GM23338 (cell line): ENCODE results near the gene EID1. TPM values are rescaled to one million over a fixed set of nuclear protein-coding genes. Genes with fewer than 3 reads are reported as not detected.

ENCODE experiments used
- ATAC-seq: fragments of 200-7000 bp; cut with Tn5 transposase; 3 replicates; pipeline ENCODE4 v1.9.1; 2020
- DNase-seq: peaks from one replicate; pipeline ENCODE4 v3.0.0-alpha.2; 2015; ENCODE audit warnings: low spot score
- H2AFZ ChIP-seq: fragments of 200-600 bp; sonication (generic); 2 replicates; pipeline ENCODE4 v1.8.0; 2016; ENCODE audit warnings: antibody characterized with exemption, mild to moderate bottlenecking, moderate library complexity
- H3F3A ChIP-seq: fragments of 200-600 bp; sonication (generic); replicated peaks from 2 replicates; pipeline ENCODE4 v1.8.0; 2017; ENCODE audit warnings: antibody characterized with exemption, mixed run types, low read depth
- H3K27ac ChIP-seq: fragments of 200-600 bp; sonication (generic); 2 replicates; pipeline ENCODE4 v1.6.1; 2016; ENCODE audit warnings: low read depth
- H3K27me3 ChIP-seq: fragments of 200-600 bp; sonication (generic); 2 replicates; pipeline ENCODE4 v1.8.0; 2016; ENCODE audit warnings: mild to moderate bottlenecking, mixed run types, moderate library complexity; ENCODE audit not compliant: insufficient read depth
- H3K36me3 ChIP-seq: fragments of 200-600 bp; sonication (generic); 2 replicates; pipeline ENCODE4 v1.8.0; 2016; ENCODE audit warnings: mild to moderate bottlenecking; ENCODE audit not compliant: insufficient read depth
- H3K4me1 ChIP-seq: fragments of 200-600 bp; sonication (generic); 2 replicates; pipeline ENCODE4 v1.8.0; 2016; ENCODE audit warnings: mild to moderate bottlenecking, moderate library complexity; ENCODE audit not compliant: insufficient read depth
- H3K4me2 ChIP-seq: fragments of 200-600 bp; sonication (generic); 2 replicates; pipeline ENCODE4 v1.7.1; 2017; ENCODE audit warnings: mixed run types
- H3K4me3 ChIP-seq: fragments of 200-600 bp; sonication (generic); 2 replicates; pipeline ENCODE4 v1.6.1; 2016; ENCODE audit warnings: mixed run types
- H3K79me2 ChIP-seq: fragments of 200-600 bp; sonication (generic); replicated peaks from 2 replicates; pipeline ENCODE4 v1.8.0; 2017; ENCODE audit warnings: mild to moderate bottlenecking; ENCODE audit not compliant: insufficient read depth
- H3K9me2 ChIP-seq: fragments of 200-600 bp; sonication (generic); 2 replicates; pipeline ENCODE4 v1.8.0; 2017; ENCODE audit not compliant: insufficient read depth
- H4K20me1 ChIP-seq: fragments of 200-600 bp; sonication (generic); replicated peaks from 2 replicates; pipeline ENCODE4 v1.8.0; 2017; ENCODE audit warnings: mild to moderate bottlenecking; ENCODE audit not compliant: insufficient read depth
- H3K27ac Mint-ChIP-seq: 2 replicates; pipeline ENCODE4 v1.8.0; 2020; ENCODE audit warnings: inconsistent platforms, mild to moderate bottlenecking, moderate library complexity, mixed read lengths
- H3K27me3 Mint-ChIP-seq: 3 replicates; pipeline ENCODE4 v1.8.0; 2022; ENCODE audit warnings: low read depth, mild to moderate bottlenecking, moderate library complexity, mixed read lengths, inconsistent platforms; ENCODE audit not compliant: insufficient read depth, poor library complexity
- H3K36me3 Mint-ChIP-seq: 3 replicates; pipeline ENCODE4 v1.8.0; 2021; ENCODE audit warnings: low read depth, mild to moderate bottlenecking, inconsistent platforms, moderate library complexity, mixed read lengths
- H3K4me1 Mint-ChIP-seq: 3 replicates; pipeline ENCODE4 v1.8.0; 2020; ENCODE audit warnings: mild to moderate bottlenecking, inconsistent platforms, mixed read lengths
- H3K4me3 Mint-ChIP-seq: 3 replicates; pipeline ENCODE4 v1.8.0; 2021; ENCODE audit warnings: moderate library complexity, mild to moderate bottlenecking, inconsistent platforms, mixed read lengths
- H3K9me3 Mint-ChIP-seq: 3 replicates; pipeline ENCODE4 v1.8.0; 2020; ENCODE audit warnings: moderate library complexity, mild to moderate bottlenecking, inconsistent platforms, mixed read lengths
- CREB1 ChIP-seq: fragments of 250-450 bp; sonication (Bioruptor Pico); IDR thresholded peaks from 2 replicates; pipeline ENCODE4 v1.5.0; 2020; ENCODE audit warnings: low read depth, mild to moderate bottlenecking, moderate library complexity
- EZH2 ChIP-seq: fragments of 200-600 bp; sonication (generic); IDR thresholded peaks from one replicate; pipeline ENCODE4 v1.8.0; 2017; ENCODE audit warnings: antibody characterized with exemption, mild to moderate bottlenecking, low read depth; ENCODE audit not compliant: unreplicated experiment
- EZH2phosphoT487 ChIP-seq: fragments of 200-600 bp; sonication (generic); IDR thresholded peaks from one replicate; pipeline ENCODE4 v1.8.1; 2018; ENCODE audit warnings: antibody characterized with exemption; ENCODE audit not compliant: unreplicated experiment
- JUNB ChIP-seq: IDR thresholded peaks from one replicate; pipeline ENCODE4 v1.6.1; 2016; ENCODE audit warnings: antibody characterized with exemption; ENCODE audit not compliant: unreplicated experiment
- NANOG ChIP-seq: IDR thresholded peaks from 2 replicates; pipeline ENCODE4 v1.6.1; 2016; ENCODE audit warnings: antibody characterized with exemption, borderline replicate concordance
- POLR2AphosphoS5 ChIP-seq: IDR thresholded peaks from 2 replicates; pipeline ENCODE4 v1.6.1; 2016; ENCODE audit warnings: antibody characterized with exemption, low read depth
- STAT1 ChIP-seq: IDR thresholded peaks from one replicate; pipeline ENCODE4 v1.6.1; 2016; ENCODE audit warnings: antibody characterized with exemption; ENCODE audit not compliant: unreplicated experiment
- ZNF114 ChIP-seq: fragments of 250-450 bp; sonication (Bioruptor Pico); IDR thresholded peaks from 2 replicates; pipeline ENCODE4 v1.5.0; 2020; ENCODE audit warnings: mild to moderate bottlenecking, moderate library complexity
- ZNF331 ChIP-seq: fragments of 250-450 bp; sonication (Bioruptor Pico); IDR thresholded peaks from 2 replicates; pipeline ENCODE4 v1.5.0; 2020; ENCODE audit warnings: low read depth, mild to moderate bottlenecking, moderate library complexity
- polyA plus RNA-seq: library from polyadenylated mRNA; unstranded; fragments of >200 nt; fragmentation: Nextera tagmentation; extraction: Ambion mirVana; gene quantifications from 2 replicates; pipeline ENCODE4 v1.2.1, GENCODE V29; 2016
- total RNA-seq: library from RNA; depleted of rRNA; stranded (reverse); fragments of >200 nt; shearing (Covaris generic); gene quantifications from 2 replicates; pipeline ENCODE4 v1.2.3, GENCODE V29; 2014
- TF ChIP-seq, protein P1 (sequence below): IDR thresholded peaks from one replicate; pipeline ENCODE4 v1.6.1; 2018; ENCODE audit warnings: antibody characterized with exemption; ENCODE audit not compliant: unreplicated experiment
- TF ChIP-seq, protein P2 (sequence below), 2 experiments: fragments of 200-600 bp in 1 of 2; sonication (generic) in 1 of 2; conservative IDR thresholded peaks; 2 replicates each; pipeline versions ENCODE4 v1.5.1 to v1.6.1; 2016 to 2017; ENCODE audit warnings: antibody characterized with exemption in 2 of 2, low read depth in 2 of 2, mild to moderate bottlenecking in 2 of 2, moderate library complexity in 1 of 2
- TF ChIP-seq, protein P3 (sequence below): IDR thresholded peaks from 2 replicates; pipeline ENCODE4 v1.6.1; 2016; ENCODE audit warnings: antibody characterized with exemption
- TF ChIP-seq, protein P4 (sequence below): fragments of 250-450 bp; sonication (Bioruptor Pico); IDR thresholded peaks from 2 replicates; pipeline ENCODE4 v1.5.0; 2020; ENCODE audit warnings: mild to moderate bottlenecking, moderate library complexity

Gene EID1
- total and polyA plus RNA-seq, 2 experiments from 2014 or later: 113 to 324 TPM

DNA sequence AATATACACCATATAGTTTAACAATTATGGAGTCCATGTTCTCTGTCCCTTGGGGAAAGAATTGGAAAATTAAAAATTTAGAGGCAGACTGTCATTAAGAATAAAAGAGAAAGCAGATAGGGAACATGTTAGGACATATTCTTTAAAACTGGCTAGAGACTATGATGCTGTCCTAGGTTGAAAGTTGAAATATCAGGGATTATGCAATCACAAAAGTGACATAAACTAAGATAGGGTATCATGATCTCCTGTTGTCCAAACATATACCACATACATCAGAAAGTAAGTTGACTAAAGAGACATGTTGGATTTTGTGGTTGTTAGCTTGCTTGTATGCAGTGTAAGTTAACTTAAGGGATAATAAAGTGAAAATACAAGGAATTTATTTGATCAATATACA, 9.9 kb upstream of the EID1 start:
- DNase-seq (no peak), ATAC-seq (no peak)
- Histone ChIP-seq H3K27ac (no peak overlapping the region), H3K4me1 (peaks cover 5% of the 10 kb centered on the region; the same call in 1 of the 2 replicates), H3K4me3 (no peak overlapping the region), H3K27me3 (no peaks in the 10 kb centered on the region), H3K79me2 (no peaks in the 10 kb centered on the region), H2AFZ (no peak overlapping the region), H3K4me2 (no peak overlapping the region), H3F3A (no peaks in the 10 kb centered on the region), H3K9me2 (no peaks in the 10 kb centered on the region), H3K36me3 (no peaks in the 10 kb centered on the region), H4K20me1 (no peaks in the 10 kb centered on the region)
- Mint-ChIP-seq H3K4me3 (no peak overlapping the region), H3K27ac (no peak overlapping the region), H3K9me3 (no peaks in the 10 kb centered on the region), H3K4me1 (peaks cover 4% of the 10 kb centered on the region; the same call in 2 of the 3 replicates), H3K36me3 (no peaks in the 10 kb centered on the region), H3K27me3 (peaks cover 2% of the 10 kb centered on the region)
- TF ChIP-seq EZH2phosphoT487: no peak
- no peak for TF ChIP-seq ZNF114 (CRISPR knock-in tag)
- TF ChIP-seq NANOG: no peak
- TF ChIP-seq, protein P1, sequence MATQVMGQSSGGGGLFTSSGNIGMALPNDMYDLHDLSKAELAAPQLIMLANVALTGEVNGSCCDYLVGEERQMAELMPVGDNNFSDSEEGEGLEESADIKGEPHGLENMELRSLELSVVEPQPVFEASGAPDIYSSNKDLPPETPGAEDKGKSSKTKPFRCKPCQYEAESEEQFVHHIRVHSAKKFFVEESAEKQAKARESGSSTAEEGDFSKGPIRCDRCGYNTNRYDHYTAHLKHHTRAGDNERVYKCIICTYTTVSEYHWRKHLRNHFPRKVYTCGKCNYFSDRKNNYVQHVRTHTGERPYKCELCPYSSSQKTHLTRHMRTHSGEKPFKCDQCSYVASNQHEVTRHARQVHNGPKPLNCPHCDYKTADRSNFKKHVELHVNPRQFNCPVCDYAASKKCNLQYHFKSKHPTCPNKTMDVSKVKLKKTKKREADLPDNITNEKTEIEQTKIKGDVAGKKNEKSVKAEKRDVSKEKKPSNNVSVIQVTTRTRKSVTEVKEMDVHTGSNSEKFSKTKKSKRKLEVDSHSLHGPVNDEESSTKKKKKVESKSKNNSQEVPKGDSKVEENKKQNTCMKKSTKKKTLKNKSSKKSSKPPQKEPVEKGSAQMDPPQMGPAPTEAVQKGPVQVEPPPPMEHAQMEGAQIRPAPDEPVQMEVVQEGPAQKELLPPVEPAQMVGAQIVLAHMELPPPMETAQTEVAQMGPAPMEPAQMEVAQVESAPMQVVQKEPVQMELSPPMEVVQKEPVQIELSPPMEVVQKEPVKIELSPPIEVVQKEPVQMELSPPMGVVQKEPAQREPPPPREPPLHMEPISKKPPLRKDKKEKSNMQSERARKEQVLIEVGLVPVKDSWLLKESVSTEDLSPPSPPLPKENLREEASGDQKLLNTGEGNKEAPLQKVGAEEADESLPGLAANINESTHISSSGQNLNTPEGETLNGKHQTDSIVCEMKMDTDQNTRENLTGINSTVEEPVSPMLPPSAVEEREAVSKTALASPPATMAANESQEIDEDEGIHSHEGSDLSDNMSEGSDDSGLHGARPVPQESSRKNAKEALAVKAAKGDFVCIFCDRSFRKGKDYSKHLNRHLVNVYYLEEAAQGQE: no peak
- TF ChIP-seq, protein P2, sequence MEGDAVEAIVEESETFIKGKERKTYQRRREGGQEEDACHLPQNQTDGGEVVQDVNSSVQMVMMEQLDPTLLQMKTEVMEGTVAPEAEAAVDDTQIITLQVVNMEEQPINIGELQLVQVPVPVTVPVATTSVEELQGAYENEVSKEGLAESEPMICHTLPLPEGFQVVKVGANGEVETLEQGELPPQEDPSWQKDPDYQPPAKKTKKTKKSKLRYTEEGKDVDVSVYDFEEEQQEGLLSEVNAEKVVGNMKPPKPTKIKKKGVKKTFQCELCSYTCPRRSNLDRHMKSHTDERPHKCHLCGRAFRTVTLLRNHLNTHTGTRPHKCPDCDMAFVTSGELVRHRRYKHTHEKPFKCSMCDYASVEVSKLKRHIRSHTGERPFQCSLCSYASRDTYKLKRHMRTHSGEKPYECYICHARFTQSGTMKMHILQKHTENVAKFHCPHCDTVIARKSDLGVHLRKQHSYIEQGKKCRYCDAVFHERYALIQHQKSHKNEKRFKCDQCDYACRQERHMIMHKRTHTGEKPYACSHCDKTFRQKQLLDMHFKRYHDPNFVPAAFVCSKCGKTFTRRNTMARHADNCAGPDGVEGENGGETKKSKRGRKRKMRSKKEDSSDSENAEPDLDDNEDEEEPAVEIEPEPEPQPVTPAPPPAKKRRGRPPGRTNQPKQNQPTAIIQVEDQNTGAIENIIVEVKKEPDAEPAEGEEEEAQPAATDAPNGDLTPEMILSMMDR (conservative IDR thresholded peaks at IDR 0.05; ENCODE audit: low read depth in 2 of 2): no peak
- TF ChIP-seq, protein P3, sequence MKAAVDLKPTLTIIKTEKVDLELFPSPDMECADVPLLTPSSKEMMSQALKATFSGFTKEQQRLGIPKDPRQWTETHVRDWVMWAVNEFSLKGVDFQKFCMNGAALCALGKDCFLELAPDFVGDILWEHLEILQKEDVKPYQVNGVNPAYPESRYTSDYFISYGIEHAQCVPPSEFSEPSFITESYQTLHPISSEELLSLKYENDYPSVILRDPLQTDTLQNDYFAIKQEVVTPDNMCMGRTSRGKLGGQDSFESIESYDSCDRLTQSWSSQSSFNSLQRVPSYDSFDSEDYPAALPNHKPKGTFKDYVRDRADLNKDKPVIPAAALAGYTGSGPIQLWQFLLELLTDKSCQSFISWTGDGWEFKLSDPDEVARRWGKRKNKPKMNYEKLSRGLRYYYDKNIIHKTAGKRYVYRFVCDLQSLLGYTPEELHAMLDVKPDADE: no peak
- TF ChIP-seq STAT1: no peak
- TF ChIP-seq JUNB: no peak
- no peak for TF ChIP-seq ZNF331 (CRISPR knock-in tag)
- TF ChIP-seq, protein P4, sequence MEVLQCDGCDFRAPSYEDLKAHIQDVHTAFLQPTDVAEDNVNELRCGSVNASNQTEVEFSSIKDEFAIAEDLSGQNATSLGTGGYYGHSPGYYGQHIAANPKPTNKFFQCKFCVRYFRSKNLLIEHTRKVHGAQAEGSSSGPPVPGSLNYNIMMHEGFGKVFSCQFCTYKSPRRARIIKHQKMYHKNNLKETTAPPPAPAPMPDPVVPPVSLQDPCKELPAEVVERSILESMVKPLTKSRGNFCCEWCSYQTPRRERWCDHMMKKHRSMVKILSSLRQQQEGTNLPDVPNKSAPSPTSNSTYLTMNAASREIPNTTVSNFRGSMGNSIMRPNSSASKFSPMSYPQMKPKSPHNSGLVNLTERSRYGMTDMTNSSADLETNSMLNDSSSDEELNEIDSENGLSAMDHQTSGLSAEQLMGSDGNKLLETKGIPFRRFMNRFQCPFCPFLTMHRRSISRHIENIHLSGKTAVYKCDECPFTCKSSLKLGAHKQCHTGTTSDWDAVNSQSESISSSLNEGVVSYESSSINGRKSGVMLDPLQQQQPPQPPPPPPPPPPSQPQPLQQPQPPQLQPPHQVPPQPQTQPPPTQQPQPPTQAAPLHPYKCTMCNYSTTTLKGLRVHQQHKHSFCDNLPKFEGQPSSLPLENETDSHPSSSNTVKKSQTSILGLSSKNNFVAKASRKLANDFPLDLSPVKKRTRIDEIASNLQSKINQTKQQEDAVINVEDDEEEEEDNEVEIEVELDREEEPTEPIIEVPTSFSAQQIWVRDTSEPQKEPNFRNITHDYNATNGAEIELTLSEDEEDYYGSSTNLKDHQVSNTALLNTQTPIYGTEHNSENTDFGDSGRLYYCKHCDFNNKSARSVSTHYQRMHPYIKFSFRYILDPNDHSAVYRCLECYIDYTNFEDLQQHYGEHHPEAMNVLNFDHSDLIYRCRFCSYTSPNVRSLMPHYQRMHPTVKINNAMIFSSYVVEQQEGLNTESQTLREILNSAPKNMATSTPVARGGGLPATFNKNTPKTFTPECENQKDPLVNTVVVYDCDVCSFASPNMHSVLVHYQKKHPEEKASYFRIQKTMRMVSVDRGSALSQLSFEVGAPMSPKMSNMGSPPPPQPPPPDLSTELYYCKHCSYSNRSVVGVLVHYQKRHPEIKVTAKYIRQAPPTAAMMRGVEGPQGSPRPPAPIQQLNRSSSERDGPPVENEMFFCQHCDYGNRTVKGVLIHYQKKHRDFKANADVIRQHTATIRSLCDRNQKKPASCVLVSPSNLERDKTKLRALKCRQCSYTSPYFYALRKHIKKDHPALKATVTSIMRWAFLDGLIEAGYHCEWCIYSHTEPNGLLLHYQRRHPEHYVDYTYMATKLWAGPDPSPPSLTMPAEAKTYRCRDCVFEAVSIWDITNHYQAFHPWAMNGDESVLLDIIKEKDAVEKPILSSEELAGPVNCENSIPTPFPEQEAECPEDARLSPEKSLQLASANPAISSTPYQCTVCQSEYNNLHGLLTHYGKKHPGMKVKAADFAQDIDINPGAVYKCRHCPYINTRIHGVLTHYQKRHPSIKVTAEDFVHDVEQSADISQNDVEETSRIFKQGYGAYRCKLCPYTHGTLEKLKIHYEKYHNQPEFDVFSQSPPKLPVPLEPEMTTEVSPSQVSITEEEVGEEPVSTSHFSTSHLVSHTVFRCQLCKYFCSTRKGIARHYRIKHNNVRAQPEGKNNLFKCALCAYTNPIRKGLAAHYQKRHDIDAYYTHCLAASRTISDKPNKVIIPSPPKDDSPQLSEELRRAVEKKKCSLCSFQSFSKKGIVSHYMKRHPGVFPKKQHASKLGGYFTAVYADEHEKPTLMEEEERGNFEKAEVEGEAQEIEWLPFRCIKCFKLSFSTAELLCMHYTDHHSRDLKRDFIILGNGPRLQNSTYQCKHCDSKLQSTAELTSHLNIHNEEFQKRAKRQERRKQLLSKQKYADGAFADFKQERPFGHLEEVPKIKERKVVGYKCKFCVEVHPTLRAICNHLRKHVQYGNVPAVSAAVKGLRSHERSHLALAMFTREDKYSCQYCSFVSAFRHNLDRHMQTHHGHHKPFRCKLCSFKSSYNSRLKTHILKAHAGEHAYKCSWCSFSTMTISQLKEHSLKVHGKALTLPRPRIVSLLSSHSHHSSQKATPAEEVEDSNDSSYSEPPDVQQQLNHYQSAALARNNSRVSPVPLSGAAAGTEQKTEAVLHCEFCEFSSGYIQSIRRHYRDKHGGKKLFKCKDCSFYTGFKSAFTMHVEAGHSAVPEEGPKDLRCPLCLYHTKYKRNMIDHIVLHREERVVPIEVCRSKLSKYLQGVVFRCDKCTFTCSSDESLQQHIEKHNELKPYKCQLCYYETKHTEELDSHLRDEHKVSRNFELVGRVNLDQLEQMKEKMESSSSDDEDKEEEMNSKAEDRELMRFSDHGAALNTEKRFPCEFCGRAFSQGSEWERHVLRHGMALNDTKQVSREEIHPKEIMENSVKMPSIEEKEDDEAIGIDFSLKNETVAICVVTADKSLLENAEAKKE: no peak
- TF ChIP-seq CREB1 (CRISPR knock-in tag): no peak
- no peak for TF ChIP-seq POLR2AphosphoS5
- no peak for TF ChIP-seq EZH2
